ENCODE measurements around the gene SLIT3.

DNA sequence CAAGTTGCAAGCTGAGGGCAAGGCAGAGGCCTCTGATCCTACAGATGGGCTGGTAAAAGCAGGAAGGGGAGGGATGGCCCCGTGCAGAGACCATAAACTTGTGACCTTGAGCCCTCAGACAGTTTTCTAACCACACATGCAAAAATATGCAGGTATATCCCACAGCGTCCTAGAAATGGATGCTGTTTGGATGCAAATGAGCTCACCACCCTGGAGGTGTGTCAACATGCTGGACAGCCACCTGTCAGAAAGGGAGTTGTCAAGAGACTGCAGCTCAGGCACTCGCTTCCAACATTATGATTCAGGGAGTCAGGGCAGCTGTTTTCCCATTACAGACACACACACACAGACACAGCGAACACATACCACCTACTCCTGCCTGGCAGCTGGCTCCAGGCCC, 624.4 kb downstream of the SLIT3 start:
- no peak for TF ChIP-seq POLR2A (IDR thresholded peaks at IDR 0.05)
- TF ChIP-seq, protein P1, sequence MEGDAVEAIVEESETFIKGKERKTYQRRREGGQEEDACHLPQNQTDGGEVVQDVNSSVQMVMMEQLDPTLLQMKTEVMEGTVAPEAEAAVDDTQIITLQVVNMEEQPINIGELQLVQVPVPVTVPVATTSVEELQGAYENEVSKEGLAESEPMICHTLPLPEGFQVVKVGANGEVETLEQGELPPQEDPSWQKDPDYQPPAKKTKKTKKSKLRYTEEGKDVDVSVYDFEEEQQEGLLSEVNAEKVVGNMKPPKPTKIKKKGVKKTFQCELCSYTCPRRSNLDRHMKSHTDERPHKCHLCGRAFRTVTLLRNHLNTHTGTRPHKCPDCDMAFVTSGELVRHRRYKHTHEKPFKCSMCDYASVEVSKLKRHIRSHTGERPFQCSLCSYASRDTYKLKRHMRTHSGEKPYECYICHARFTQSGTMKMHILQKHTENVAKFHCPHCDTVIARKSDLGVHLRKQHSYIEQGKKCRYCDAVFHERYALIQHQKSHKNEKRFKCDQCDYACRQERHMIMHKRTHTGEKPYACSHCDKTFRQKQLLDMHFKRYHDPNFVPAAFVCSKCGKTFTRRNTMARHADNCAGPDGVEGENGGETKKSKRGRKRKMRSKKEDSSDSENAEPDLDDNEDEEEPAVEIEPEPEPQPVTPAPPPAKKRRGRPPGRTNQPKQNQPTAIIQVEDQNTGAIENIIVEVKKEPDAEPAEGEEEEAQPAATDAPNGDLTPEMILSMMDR (IDR thresholded peaks at IDR 0.05): no peak
